Naive thymus-derived CD4-positive, alpha-beta T cell (primary cell): ENCODE measurements around the gene GOLGA6D. TPM values are rescaled to one million over a fixed set of nuclear protein-coding genes. Genes with fewer than 3 reads are reported as not detected.
"Not testable (repeated sequence)": the region's sequence is repeated elsewhere in the genome, so short reads cannot be mapped to it uniquely, and the experiment has no call there.

Experiments used
- ATAC-seq: fragments of 150-1000 bp; cut with Tn5 transposase; 2 replicates; pipeline ENCODE4 v1.10.0; 2021; ENCODE audit warnings: mild to moderate bottlenecking, moderate library complexity
- CTCF ChIA-PET: fragments of 350-600 bp; sonication (Branson Sonifier 250); formaldehyde crosslinking; loops from one replicate; lab custom pipeline; 2021; ENCODE audit warnings: antibody characterized with exemption; lab: Charles Lee
- POLR2A ChIA-PET: fragments of 350-600 bp; sonication (Branson Sonifier 250); formaldehyde crosslinking; loops from one replicate; lab custom pipeline; 2021; ENCODE audit warnings: antibody characterized with exemption, inconsistent platforms; lab: Charles Lee
- DNase-seq, 9 donors: peaks; one replicate each; pipeline versions ENCODE4 v3.0.0 to v3.0.0-alpha.2; 2020 to 2022; ENCODE audit warnings: mixed read lengths in 1 of 9
- H3K27ac ChIP-seq: one replicate; pipeline ENCODE4 v1.7.0; 2013; ENCODE audit warnings: mild to moderate bottlenecking, low read depth, low read length, moderate library complexity
- H3K27me3 ChIP-seq, 2 donors: one replicate each; pipeline ENCODE4 v1.7.0; 2013; ENCODE audit warnings: low read length in 2 of 2, mild to moderate bottlenecking in 2 of 2, moderate library complexity in 2 of 2; ENCODE audit not compliant: control insufficient read depth in 2 of 2, insufficient read depth in 2 of 2
- H3K36me3 ChIP-seq, 3 experiments: 1 replicate in 2 of 3; 2 replicates in 1 of 3; pipeline ENCODE4 v1.7.0; 2013; ENCODE audit warnings: low read length in 3 of 3, mild to moderate bottlenecking in 3 of 3, moderate library complexity in 1 of 3; ENCODE audit not compliant: insufficient read depth in 3 of 3, control insufficient read depth in 2 of 3
- H3K4me1 ChIP-seq, 2 donors: one replicate each; pipeline ENCODE4 v1.7.0; 2013; ENCODE audit warnings: low read length in 2 of 2, mild to moderate bottlenecking in 2 of 2, moderate library complexity in 1 of 2; ENCODE audit not compliant: control insufficient read depth in 2 of 2, insufficient read depth in 2 of 2
- H3K4me3 ChIP-seq: 2 replicates; pipeline ENCODE4 v1.7.0; 2013; ENCODE audit warnings: mild to moderate bottlenecking, low read length
- H3K9me3 ChIP-seq, 3 experiments: 1 replicate in 2 of 3; 2 replicates in 1 of 3; pipeline ENCODE4 v1.7.0; 2013; ENCODE audit warnings: low read length in 3 of 3; ENCODE audit not compliant: control insufficient read depth in 2 of 3
- H3K27ac Mint-ChIP-seq, 9 donors: one replicate each; pipeline ENCODE4 v1.8.0; 2020 to 2022; ENCODE audit warnings: mixed read lengths in 9 of 9, mild to moderate bottlenecking in 8 of 9, moderate library complexity in 5 of 9, inconsistent platforms in 2 of 9
- H3K27me3 Mint-ChIP-seq, 5 donors: one replicate each; pipeline ENCODE4 v1.8.0; 2021 to 2022; ENCODE audit warnings: mixed read lengths in 5 of 5, mild to moderate bottlenecking in 1 of 5
- H3K36me3 Mint-ChIP-seq, 5 donors: one replicate each; pipeline ENCODE4 v1.8.0; 2020 to 2022; ENCODE audit warnings: mixed read lengths in 5 of 5, mild to moderate bottlenecking in 3 of 5, inconsistent platforms in 1 of 5
- H3K4me1 Mint-ChIP-seq, 7 donors: one replicate each; pipeline ENCODE4 v1.8.0; 2020 to 2022; ENCODE audit warnings: mixed read lengths in 7 of 7, mild to moderate bottlenecking in 3 of 7, inconsistent platforms in 1 of 7
- H3K4me3 Mint-ChIP-seq, 10 donors: one replicate each; pipeline ENCODE4 v1.8.0; 2020 to 2022; ENCODE audit warnings: mild to moderate bottlenecking in 10 of 10, mixed read lengths in 10 of 10, moderate library complexity in 6 of 10, inconsistent platforms in 2 of 10
- H3K9me3 Mint-ChIP-seq, 11 donors: one replicate each; pipeline ENCODE4 v1.8.0; 2020 to 2022; ENCODE audit warnings: mixed read lengths in 11 of 11, mild to moderate bottlenecking in 4 of 11, inconsistent platforms in 1 of 11, moderate library complexity in 1 of 11
- intact Hi-C, 2 donors: fragments of 100-400 bp; cut with micrococcal nuclease; formaldehyde crosslinking; loops; one replicate each; pipeline ENCODE4 v1.15.1; 2023
- polyA plus RNA-seq, 2 donors: library from polyadenylated mRNA; unstranded; fragments of 300-500 nt; fragmentation: Illumina TruSeq; gene quantifications; one replicate each; pipeline ENCODE4 v1.2.3, GENCODE V29; 2021
- total RNA-seq, 6 experiments: library from RNA in 5 of 6; stranded (reverse) in 5 of 6; gene quantifications; 1 replicate in 5 of 6; 2 replicates in 1 of 6; pipeline ENCODE4 v1.2.3 and lab custom pipeline; 2021 to 2026

GOLGA6D gene
- total and polyA plus RNA-seq, 7 experiments from 2014 or later: 0.19 to 0.27 TPM; not detected in 5

- not testable (repeated sequence) for DNase-seq
These were observed 4.1 kb upstream of the GOLGA6D start for GRCh38 chr15:75278497-75278896.

GRCh38 chr15:75284152-75284551 is 1.5 kb downstream of the GOLGA6D start:
- DNase-seq, CTCF ChIA-PET, H3K4me1 Mint-ChIP-seq, POLR2A ChIA-PET, H3K27me3 ChIP-seq, H3K9me3 ChIP-seq, H3K9me3 Mint-ChIP-seq, H3K4me3 Mint-ChIP-seq, H3K36me3 Mint-ChIP-seq, intact Hi-C loops, H3K27me3 Mint-ChIP-seq, H3K27ac Mint-ChIP-seq, ATAC-seq, H3K27ac ChIP-seq, H3K4me1 ChIP-seq, H3K4me3 ChIP-seq, H3K36me3 ChIP-seq: not testable (repeated sequence)

More at GRCh38 chr15:75278497-75278896, 4.1 kb upstream of the GOLGA6D start:
- H3K27me3 ChIP-seq, POLR2A ChIA-PET, H3K4me3 Mint-ChIP-seq, H3K27ac ChIP-seq, CTCF ChIA-PET, H3K9me3 ChIP-seq, H3K27me3 Mint-ChIP-seq, H3K27ac Mint-ChIP-seq, H3K4me1 ChIP-seq, H3K36me3 ChIP-seq, H3K4me3 ChIP-seq, ATAC-seq, H3K36me3 Mint-ChIP-seq, H3K4me1 Mint-ChIP-seq, H3K9me3 Mint-ChIP-seq: not testable (repeated sequence)
- intact Hi-C loops: loop anchor here in 1 of 2 donors (10.0 kb wide), 1 partner anchor 254 kb away; the partner anchor contains the start of gene PPCDC

GRCh38 chr15:75293660-75294059 is 11.0 kb downstream of the GOLGA6D start:
- H3K36me3 ChIP-seq, H3K4me3 ChIP-seq, ATAC-seq, H3K27me3 Mint-ChIP-seq, H3K4me3 Mint-ChIP-seq, H3K27ac Mint-ChIP-seq, H3K9me3 Mint-ChIP-seq, H3K9me3 ChIP-seq, H3K27me3 ChIP-seq, CTCF ChIA-PET, H3K4me1 Mint-ChIP-seq, H3K27ac ChIP-seq, H3K36me3 Mint-ChIP-seq, H3K4me1 ChIP-seq, intact Hi-C loops, POLR2A ChIA-PET, DNase-seq: not testable (repeated sequence)

DNA sequence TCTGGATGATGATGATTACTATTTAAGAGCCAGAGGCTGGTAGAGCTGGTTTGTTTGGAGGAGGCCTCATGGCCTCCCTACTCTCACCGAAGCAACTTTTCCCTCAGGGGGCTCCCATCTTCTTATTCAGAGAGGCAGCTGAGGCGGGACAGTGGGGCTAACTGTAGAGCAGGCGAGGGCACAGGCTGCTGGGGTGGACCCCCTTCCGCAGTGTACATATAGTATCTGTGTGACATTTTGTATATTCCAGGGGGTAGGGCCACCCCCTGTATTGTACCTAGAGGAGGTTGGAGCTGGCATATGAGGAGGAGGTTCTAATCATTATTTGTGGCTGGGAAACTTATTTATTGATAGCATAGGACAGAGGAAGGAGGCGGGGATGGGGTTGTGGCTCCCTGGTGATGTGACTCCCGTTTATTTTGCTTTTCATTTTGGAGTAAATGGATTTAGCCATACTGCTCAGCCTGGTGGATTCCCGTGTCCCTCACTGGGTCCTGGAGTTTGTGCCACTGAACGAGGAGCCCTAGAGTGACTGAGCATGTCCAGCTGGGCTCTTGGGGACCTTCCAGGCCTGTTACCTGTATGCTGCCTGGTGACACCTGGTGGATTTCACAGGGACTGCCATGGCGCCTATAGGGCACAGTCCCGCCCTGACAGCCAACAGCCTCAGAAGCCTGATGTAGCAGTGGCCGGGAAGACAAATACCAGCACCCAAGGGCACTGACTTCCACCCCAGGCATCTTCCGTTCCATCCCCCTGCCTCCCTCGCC is 16.1 kb downstream of the GOLGA6D start:
- H3K36me3 Mint-ChIP-seq, intact Hi-C loops, H3K4me3 Mint-ChIP-seq, H3K9me3 Mint-ChIP-seq, H3K27me3 ChIP-seq, H3K27me3 Mint-ChIP-seq, H3K27ac Mint-ChIP-seq, H3K9me3 ChIP-seq, H3K4me3 ChIP-seq, POLR2A ChIA-PET, H3K27ac ChIP-seq, H3K4me1 Mint-ChIP-seq, H3K4me1 ChIP-seq, H3K36me3 ChIP-seq: not testable (repeated sequence)
- ATAC-seq: peak; percentile 95
- DNase-seq: peak in 1 of 9 donors; percentile 16
- CTCF ChIA-PET: interaction anchor here (0.6 to 0.7 kb wide), 2 partner anchors 261 to 270 kb away, joined by 3 to 4 read pairs; no protein-coding TSS in a partner anchor

DNA sequence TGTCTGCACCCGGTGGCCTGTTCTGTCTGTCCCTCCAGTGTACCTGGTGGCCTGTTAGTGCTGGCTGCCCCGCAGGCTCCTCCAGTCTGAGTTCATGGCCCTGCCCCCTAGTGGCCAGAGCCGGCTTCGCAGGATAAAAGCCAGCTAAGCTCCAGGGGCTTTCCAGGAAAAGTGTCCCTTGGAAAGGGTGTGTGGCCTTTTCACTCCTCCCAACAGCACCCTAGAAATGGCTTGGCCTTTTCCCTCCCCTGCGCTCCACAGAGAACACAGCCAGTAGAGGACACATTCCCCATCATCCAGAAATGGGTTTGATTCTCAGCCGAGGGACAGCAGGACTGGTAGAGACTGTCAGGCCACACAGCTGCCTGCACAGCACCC is 16.7 kb downstream of the GOLGA6D start:
- H3K4me3 Mint-ChIP-seq, H3K36me3 Mint-ChIP-seq, H3K27me3 ChIP-seq, POLR2A ChIA-PET, H3K36me3 ChIP-seq, intact Hi-C loops, H3K9me3 Mint-ChIP-seq, H3K4me1 Mint-ChIP-seq, H3K4me1 ChIP-seq, H3K27ac Mint-ChIP-seq, H3K9me3 ChIP-seq, CTCF ChIA-PET, H3K27ac ChIP-seq, H3K4me3 ChIP-seq: not testable (repeated sequence)
- H3K27me3 Mint-ChIP-seq: peaks cover 2 to 11% (median 9%) of the 10 kb centered on the region in 5 donors
- peak; percentile 24 to 64 (median 58) for DNase-seq
- ATAC-seq: peak; percentile 96

DNA sequence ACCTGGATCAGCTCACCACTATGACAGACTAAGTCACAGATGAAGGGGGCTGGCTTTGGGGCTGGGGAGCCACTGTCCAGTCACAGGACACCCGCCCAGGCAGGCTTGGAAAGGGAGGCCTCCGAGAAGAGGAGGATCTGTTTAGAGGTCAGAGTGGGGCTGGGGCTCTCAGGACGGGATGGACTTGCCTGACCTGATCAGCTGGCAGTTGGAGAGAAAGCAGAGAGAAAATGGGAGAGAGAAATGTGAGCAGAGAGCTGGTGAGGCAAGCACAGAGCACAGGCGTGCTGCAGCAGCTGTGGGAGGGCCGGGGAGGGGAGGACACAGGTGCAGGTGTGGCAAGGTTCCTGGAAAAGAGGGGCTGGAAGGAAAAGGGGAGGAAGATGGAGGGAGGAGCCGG is 17.4 kb downstream of the GOLGA6D start:
- not testable (repeated sequence) for H3K9me3 ChIP-seq, H3K4me1 ChIP-seq, H3K4me1 Mint-ChIP-seq, ATAC-seq, H3K36me3 Mint-ChIP-seq, DNase-seq, H3K27ac ChIP-seq, H3K36me3 ChIP-seq, H3K4me3 Mint-ChIP-seq, H3K9me3 Mint-ChIP-seq, H3K4me3 ChIP-seq, H3K27me3 ChIP-seq, H3K27ac Mint-ChIP-seq
- intact Hi-C loops: loop anchor here in 1 of 2 donors (10.0 kb wide), 1 partner anchor 275 kb away; the partner anchor contains the start of gene PPCDC
- ChIA-PET POLR2A (interaction anchor here (0.6 kb wide), 1 partner anchor 346 kb away, joined by 3 read pairs; no protein-coding TSS in a partner anchor), CTCF (interaction anchor here (0.7 kb wide), 1 partner anchor 460 kb away, joined by 3 read pairs; no protein-coding TSS in a partner anchor)
- peaks cover 9 to 17% (median 16%) of the 10 kb centered on the region in 5 donors for H3K27me3 Mint-ChIP-seq

DNA sequence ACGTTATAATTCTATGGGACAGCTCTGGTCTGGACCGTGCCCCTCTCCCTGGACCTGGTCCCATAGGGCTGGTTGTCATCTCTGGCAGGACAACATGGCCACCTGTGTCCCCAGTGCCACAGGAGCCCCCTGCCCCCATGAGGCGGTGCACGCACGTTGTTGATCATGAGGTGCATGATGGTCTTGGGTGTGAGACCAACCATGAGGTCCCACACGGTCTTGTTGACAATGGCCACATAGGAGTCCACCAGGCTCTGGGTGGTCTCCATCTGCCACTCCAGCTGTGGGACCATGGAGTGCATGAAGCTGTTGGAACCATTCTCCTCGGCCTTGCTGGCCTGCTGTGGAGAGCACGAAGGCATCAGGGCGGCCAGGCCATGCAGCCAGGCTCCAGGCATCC is 19.7 kb downstream of the GOLGA6D start:
- Mint-ChIP-seq H3K27me3 (peaks cover 23 to 35% (median 25%) of the 10 kb centered on the region in 5 donors), H3K9me3 (no peaks in the 10 kb centered on the region), H3K4me1 (peaks cover 0 to 3% (median 0%) of the 10 kb centered on the region in 7 donors), H3K4me3 (no peak overlapping the region), H3K36me3 (no peaks in the 10 kb centered on the region), H3K27ac (no peak overlapping the region)
- ATAC-seq: no peak
- no peak for DNase-seq
- H3K9me3 ChIP-seq: no peaks in the 10 kb centered on the region
- no peak overlapping the region for H3K27ac ChIP-seq
- no peaks in the 10 kb centered on the region for H3K36me3 ChIP-seq
- no peaks in the 10 kb centered on the region for H3K27me3 ChIP-seq
- H3K4me1 ChIP-seq: no peaks in the 10 kb centered on the region
- intact Hi-C loops: loop anchor here in 1 of 2 donors (10.0 kb wide), 1 partner anchor 278 kb away; the partner anchor contains the start of gene PPCDC
- H3K4me3 ChIP-seq: no peak overlapping the region
- CTCF ChIA-PET: no interaction called here
- POLR2A ChIA-PET: no interaction called here
